ENCODE results near the gene ZRSR2.
"Not testable (repeated sequence)": the region's sequence is repeated elsewhere in the genome, so short reads cannot be mapped to it uniquely, and the experiment has no call there.

Gene ZRSR2, protein sequence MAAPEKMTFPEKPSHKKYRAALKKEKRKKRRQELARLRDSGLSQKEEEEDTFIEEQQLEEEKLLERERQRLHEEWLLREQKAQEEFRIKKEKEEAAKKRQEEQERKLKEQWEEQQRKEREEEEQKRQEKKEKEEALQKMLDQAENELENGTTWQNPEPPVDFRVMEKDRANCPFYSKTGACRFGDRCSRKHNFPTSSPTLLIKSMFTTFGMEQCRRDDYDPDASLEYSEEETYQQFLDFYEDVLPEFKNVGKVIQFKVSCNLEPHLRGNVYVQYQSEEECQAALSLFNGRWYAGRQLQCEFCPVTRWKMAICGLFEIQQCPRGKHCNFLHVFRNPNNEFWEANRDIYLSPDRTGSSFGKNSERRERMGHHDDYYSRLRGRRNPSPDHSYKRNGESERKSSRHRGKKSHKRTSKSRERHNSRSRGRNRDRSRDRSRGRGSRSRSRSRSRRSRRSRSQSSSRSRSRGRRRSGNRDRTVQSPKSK

DNA sequence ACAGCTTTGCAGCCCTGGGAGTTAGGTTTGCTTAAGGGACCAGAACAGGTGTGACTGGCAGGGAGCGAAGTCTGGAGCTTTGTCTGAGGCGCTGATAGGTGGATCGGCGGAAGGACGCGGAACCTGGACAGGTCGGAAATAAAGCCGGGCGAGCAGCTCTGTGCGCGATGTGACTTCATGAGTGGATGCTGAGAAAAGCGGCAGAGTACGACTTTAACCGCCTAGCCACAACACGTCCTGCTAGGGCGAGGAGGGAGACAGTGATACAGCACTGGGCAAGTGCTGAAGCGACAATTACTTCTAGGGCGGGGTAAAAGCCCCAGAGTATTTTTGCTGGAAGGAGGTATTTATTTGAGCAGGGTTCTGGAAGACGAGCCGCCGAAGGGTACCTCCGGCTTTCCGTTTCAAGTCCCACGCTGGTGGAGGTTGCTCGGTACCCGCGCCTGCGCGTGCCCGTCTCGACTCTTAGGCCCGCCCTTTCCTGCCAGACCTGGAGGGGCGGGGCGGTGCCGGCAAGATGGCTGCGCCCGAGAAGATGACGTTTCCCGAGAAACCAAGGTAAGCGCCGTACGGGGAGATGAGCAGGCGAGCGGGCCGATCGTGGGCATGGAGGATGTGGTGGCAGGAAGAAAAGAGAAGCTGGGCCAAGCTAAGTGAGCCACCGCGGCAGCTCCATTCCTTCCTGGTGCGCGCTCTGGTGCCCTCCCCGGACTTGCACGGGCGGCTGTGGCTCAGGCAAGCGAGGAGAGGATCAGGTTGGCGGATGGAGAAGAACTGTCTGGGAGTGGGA lies at the start of gene ZRSR2:
Gene ZRSR2 (plus strand): TSS at position 506 of the 790 bp plus-strand sequence. CDS start 12 bp downstream, at position 518.
- DNase-seq (ENCODE audit: low read depth in 1 of 2, low spot score in 1 of 2) = peak; percentile 61 to 79

DNA sequence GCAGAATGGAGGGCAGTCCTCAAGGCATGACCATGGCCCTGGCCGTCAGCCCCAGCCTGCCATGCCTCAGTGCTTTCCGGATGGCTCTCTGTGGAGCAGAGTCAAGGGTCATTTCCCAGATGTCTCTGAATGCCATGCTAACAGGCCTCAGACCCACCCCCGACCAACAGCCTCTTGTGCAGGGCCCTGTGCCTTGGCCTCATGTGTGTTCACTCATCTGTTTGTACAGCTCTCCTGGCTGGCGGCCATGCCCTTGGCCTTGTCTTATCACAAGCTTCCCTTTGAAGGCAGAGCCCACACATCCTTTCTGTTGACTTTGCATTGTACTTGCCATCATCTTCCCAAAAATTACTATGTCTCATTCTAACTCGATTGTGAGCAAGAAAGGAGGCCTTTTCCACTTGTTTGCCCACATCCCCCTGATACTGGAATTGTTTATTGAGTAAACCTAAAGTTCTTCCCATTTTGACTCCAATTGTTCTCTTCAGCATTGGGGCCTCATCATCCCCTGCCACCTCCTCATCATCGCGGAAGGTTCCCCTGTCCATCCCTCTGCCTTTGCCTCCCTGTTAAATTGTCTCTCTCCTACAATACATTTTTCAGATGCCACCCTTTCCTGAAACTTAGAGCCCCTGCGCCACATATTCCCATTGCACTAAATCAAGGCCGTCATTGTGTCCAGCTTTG lies 46.0 kb upstream of the ZRSR2 start:
- no peak for DNase-seq (ENCODE audit: low read depth in 1 of 2, low spot score in 1 of 2)

DNA sequence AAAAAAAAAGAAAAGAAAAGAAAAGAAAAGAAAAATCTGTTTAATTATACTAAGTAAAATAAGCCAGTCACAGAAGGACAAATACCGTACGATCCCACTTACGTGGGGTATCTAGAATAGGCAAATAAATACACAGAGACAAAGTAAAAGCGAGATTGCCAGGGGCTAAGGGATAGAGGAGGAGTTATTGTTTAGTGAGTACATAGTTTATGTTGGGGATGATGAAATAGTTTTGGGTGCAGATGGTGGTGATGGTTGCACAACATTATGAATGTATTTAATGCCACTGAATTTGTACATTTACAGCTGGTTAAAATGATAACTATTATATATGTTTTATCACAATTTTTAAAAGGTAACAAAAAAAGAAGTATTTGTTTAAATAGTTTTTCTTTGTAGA lies 45.1 kb upstream of the ZRSR2 start:
- no peak for DNase-seq (ENCODE audit: low read depth in 1 of 2, low spot score in 1 of 2)

DNA sequence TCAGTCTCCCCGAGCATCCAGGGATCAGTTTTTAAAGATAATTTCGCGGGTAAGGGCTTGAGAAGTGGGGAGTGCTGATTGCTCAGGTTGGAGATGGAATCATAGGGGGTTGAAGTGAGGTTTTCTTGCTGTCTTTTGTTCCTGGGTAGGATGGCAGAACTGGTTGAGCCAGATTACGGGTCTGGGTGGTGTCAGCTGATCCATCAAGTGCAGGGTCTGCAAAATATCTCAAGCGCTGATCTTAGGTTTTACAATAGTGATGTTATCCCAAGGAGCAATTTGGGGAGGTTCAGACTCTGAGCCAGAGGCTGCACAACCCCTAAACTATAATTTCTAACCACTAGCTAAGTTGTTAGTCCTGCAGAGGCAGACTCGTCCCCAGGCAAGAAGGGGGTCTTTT lies 43.6 kb upstream of the ZRSR2 start:
- DNase-seq (ENCODE audit: low read depth in 1 of 2, low spot score in 1 of 2) = not testable (repeated sequence)

DNA sequence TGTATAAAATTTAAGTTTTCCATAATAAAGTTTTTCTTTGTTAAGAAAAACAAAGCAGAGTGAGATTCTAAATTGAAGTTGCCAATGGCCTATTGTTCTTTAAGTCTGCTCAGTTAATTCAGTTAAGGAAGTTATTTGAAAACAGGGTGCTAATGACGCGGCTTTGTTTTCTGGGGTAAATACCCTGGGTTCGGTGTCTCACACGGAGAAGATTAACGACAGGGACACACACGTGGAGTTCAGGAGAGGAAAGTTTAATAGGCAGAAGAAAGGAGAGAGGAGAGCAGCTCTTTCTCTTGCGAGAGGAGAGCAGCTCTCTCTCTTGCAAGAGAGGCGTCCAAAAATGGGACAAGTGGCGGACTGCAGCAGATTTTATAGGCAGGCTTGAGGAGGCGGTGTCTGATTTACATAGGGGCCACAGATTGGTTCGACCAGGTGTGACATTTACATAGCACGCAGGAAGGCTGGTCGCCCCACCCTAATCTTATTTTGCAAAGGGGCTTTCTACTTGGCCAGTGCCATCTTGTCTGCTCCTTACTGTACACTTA lies 42.6 kb upstream of the ZRSR2 start:
- no peak for DNase-seq (ENCODE audit: low read depth in 1 of 2, low spot score in 1 of 2)

DNA sequence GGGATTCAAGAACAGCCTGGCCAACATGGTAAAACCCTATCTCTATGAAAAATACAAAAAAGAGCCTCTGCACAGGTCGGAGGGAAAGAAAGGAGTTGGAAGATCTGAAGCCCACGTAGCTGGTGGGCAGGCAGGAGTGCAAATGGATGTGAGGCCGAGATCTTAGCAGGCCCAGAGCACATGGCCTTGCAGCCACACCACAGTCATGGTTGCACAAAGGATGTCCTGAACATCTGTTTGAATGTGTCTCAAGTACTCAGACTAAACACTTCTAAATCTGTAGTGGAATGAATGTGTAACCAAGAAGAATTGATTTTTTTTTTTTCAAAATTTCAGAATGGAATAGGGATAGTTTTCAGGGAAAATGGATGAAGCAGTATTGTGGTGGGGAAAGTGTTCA lies 41.4 kb upstream of the ZRSR2 start:
- DNase-seq (ENCODE audit: low read depth in 1 of 2, low spot score in 1 of 2) = no peak

DNA sequence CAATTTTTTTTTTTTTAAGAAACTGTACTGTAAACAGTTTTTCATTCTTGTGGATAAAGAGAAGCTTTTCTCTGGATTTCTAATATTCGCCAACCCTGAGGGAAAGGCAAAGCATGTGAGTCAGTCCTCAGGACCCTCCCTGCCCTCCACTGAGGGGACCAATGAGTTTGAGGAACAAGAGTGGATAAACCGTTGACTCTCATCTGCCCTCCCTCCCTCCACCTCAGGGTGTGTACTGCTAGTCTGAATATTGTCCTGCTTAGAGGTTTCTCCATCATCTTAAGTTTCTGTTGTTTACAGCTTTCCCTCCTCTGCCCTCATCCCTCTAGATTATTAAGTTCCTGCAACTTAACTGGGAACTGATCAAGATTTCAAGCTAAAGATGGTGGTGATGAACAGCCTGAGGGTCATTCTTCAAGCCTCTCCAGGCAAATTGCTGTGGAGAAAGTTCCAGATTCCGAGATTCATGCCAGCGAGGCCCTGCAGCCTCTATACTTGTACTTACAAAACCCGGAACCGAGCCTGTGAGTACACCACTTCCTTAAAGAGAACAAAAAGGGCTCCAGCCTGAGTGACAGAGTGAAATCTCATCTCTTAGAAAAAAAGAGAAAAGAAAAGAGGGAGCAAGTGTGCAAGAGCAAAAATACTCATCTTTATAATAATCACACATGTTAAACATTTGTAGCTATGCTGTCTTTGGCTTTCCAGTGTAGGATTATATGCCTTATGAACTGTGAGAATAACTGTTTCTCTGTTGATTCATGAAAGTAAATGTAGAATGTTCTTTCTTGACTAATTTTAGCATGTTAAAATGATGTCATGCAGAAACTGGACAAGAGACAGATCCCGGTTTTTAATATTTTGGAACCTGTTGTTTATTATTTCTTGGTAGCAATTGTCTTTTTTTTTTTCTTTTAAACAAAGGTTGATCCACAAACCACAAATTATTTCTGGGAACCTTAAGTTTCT lies 40.4 kb upstream of the ZRSR2 start:
- DNase-seq (ENCODE audit: low read depth in 1 of 2, low spot score in 1 of 2) = no peak

DNA sequence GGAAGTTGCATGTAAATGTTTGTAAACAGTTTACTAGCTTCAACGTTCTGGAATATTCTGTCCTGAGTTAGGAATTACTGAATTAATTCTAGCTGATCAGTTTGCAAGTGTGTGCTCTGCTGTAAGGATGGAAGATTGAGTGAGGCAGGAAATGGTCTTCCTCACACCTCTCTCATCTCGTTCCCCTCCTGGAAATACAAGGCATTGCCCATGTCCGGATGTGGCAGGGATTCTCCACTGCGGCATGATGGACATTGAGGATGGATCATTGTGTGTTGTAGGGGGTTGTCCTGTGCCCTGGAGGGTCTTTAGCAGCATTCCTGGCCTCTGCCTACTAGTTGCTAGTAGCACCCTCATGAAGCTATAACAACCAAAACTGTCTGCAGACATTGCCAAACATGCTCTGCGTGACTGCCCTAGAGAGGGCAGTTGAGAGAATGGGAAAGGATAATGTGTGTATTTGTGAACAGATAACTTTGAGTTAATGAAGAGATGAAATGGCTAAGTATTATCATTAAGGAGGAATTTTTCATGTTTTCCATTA lies 39.6 kb upstream of the ZRSR2 start:
- DNase-seq (ENCODE audit: low read depth in 1 of 2, low spot score in 1 of 2) = no peak

DNA sequence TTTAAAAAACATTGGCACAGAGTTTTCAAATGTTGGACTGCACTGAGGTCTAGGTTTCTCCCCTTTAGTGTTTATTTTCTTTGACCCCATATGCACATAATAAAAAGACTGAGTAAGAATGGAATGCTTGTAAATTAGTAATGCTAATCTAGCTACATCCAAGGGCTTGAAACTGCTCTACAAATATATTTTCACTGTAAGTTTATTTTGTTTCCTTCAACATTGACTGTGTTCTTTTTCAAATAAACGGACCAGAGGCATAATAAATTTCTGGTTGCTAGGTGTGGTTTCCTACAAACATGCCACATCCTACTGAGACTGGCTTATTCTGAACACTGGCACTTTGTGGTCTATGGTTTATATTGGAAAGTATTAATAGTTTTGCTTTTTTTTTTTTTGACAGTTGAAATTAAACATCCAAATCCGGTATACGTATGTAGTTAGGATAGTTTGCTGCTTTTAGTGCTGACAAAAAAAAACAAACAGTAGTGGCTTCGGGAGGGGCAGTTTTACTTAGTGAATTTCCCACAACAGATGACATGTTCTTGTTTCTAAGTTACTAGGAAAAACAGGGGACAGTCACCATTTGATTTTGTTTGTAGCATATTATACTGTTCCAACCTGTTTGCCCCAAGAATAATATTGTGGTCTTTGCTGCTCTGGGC lies 39.0 kb upstream of the ZRSR2 start:
- no peak for DNase-seq (ENCODE audit: low read depth in 1 of 2, low spot score in 1 of 2)

DNA sequence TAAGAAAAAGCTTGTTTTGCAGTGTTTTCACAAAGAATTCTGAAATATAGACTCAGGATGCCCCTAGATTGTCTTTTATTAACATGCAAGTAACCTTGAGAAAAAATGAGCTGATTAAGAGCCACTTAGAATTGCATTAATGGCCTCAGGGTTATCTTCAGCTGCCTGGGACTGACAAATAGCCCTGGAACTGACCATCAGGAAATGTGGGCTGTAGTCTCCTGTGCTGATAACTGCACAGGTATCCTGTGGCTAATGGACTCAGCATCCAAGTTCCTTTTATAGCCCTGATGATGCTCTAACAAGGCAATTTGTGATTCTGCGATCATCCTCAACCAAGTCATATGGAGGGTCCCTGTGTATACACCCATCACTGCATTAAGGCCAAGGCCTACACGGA lies 35.2 kb upstream of the ZRSR2 start:
- no peak for DNase-seq (ENCODE audit: low read depth in 1 of 2, low spot score in 1 of 2)

DNA sequence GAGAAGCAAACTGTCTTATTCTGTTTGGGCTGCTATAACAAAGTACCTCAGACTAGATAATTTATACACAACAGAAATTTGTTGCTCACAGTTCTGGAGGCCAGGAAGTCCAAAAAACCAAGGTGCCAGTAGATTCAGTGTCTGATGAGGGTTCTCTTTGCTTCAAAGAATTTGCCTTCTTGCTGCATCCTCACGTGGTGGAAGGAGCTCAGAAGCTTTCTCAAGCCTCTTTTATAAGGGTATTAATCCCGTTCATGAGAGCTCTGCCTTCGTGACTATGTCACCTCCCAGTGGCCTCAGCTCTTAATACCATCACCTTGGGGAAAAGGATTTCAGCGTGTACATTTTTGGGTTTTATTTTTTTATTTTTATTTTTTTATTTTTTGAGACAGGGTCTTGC lies 32.1 kb upstream of the ZRSR2 start:
- no peak for DNase-seq (ENCODE audit: low read depth in 1 of 2, low spot score in 1 of 2)

DNA sequence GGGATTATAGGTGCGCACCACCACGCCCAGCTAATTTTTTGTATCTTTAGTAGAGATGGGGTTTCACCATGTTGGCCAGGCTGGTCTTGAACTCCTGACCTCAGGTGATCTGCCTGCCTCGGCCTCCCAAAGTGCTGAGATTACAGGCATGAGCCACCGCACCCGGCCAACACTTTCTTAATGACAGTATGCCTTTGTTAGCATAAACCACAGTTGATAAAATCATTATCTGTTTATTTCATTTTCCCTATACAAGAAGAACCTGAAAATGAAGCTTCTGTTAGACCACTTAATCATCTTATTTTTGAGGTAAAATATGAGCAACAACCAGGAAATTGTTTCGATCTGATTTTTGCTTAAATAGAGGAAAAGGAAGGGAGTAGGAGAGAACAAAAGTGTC lies 30.4 kb upstream of the ZRSR2 start:
- not testable (repeated sequence) for DNase-seq (ENCODE audit: low read depth in 1 of 2, low spot score in 1 of 2)

DNA sequence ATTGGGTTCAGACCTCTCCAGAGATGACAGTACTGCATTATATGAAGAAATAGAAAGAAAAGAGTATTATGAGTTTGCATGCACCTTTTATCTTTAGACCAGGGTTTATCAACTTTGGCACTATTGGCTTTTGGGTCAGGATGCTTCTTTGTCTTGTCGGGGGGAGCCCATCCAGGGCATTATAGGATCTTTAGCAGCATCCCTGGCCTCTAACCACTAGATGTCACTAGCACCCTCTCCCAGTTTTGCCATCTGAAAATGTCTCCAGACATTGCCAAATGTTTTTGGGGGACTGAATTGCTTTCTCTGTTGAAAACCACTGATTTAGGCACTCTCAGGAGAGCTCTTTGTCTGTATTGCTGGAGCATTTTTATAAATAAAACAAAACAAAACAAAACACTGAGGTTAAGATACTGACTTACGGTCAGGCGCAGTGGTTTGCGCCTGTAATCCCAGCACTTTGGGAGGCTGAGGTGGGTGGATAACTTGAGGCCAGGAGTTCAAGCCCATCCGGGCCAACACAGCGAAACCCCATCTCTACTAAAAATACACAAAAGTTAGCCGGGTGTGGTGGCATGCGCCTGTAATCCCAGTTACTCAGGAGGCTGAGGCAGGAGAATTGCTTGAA lies 28.6 kb upstream of the ZRSR2 start:
- DNase-seq (ENCODE audit: low read depth in 1 of 2, low spot score in 1 of 2) = no peak

DNA sequence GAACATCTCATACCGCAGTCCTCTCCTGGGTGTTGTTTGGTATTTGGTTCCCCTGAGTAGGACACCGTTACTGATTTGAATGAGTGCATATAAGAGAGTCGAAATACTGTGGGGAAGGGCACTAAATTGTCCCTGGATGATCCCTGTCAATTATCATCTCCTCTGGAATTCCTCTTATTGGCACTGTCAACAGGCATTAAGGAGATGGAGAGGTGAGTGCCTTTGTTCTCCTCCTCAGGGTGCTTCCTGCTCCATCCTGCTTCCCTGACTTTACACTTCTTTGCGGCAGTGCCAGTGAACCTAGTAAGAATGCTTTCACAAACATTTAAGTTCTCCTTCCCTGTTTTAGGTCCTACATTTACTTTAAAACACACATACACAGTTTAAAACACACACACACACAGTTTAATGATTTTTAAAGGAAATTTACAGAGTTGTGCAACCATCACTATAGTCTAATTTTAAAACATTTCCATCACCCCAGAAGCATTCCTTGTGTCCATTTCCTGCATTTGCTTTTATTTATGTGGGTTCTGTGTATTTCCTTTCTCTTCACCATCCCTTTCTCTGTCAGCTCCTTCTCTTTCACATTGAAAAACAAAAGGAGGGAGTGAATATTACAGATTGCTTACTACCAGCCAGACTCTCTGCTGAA lies 20.9 kb upstream of the ZRSR2 start:
- DNase-seq (ENCODE audit: low read depth in 1 of 2, low spot score in 1 of 2) = no peak

DNA sequence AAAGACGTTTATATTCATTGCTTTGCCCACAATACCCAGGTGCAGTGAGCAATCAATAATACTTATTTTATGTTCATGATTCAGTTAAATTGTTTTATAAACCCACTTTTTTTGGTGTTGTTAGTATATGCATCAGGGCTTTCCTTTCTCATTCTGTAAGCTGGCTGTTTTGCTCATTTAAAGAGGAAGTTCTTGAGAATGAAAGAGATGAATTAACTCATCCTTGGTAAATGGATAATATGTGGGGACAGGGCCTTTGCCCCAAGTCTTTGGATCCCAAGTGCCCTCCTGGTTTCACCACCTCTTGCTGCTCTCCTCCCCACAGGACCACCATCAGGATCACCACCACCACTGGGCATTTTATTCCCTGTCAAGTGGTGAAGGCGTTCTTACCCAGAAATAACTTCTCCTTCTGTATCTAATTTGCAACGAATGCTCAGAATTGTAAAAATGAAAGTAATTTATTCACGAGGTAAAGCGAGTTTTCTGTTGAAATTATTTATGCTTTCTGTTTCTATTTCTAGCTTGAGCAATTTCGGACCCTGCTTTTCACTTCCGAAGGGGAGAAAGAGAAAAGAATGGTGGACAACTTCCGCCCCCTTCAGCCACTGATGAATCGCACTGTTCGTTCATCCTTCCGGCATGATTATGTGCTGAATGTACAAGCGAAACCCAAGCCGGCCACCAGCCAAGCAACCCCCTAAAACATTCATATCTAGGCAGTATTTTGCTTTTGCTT lies 8.2 kb upstream of the ZRSR2 start:
- no peak for DNase-seq (ENCODE audit: low read depth in 1 of 2, low spot score in 1 of 2)

DNA sequence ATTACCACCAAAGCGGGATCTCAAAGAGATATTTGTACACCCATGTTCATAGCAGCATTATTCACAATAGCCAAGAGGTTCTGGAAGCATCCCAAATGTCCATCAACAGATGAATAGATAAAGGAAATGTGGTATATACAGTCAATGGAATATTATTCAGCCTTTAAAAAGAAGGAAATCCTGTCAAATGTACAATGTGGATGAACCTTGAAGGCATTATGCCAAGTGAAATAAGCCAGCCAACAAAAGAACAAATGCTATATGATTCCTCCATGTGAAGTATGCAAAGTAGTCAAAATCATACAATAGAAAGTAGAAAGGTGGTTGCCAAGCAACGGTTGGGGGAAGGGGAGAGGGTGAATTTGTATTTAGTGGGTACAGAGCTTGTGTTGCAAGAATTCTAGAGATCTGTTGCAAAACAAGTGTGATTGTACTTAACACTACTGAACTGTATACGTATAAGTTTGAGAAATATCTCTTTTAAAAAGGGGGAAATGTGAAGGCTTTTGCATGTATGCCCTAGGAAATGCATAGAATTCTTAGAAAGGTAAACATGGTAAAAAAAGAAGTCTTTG lies 5.0 kb upstream of the ZRSR2 start:
- no peak for DNase-seq (ENCODE audit: low read depth in 1 of 2, low spot score in 1 of 2)

DNA sequence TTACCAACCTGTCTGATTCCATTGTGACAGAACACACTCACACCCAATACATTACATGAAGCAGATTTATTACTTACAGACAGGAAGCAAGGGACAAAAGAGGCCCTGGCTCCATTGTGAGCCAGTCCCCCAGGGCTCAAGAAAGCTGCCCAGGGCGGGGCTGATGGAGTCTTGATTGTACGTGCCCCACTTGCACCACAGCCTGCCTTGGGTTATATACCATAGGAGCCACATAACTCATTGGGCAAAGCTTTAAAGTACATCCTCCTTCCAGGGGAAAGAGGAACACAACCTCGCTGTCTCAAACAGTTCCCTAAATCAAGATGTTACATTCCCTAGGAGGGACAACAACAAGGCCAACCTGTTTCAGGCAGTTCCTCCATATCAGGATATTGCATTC lies 3.4 kb upstream of the ZRSR2 start:
- no peak for DNase-seq (ENCODE audit: low read depth in 1 of 2, low spot score in 1 of 2)
